Colonic mucosa (tissue), 4 donors: Measurements from ENCODE around the gene EIF3D. TPM values are rescaled to one million over a fixed set of nuclear protein-coding genes. Genes with fewer than 3 reads are reported as not detected.
"Not testable (repeated sequence)": the region's sequence is repeated elsewhere in the genome, so short reads cannot be mapped to it uniquely, and the experiment has no call there.

Experiments
- DNase-seq: peaks from one replicate; pipeline ENCODE4 v3.0.0-alpha.2; 2020
- H3K27ac ChIP-seq: fragments of 200-600 bp; one replicate; pipeline ENCODE4 v1.8.0; 2021
- H3K27me3 ChIP-seq: fragments of 200-600 bp; one replicate; pipeline ENCODE4 v1.8.0; 2021
- H3K36me3 ChIP-seq: fragments of 200-600 bp; one replicate; pipeline ENCODE4 v1.8.0; 2021
- H3K4me1 ChIP-seq: fragments of 200-600 bp; one replicate; pipeline ENCODE4 v1.8.0; 2021; ENCODE audit warnings: mild to moderate bottlenecking
- H3K4me3 ChIP-seq: fragments of 200-600 bp; one replicate; pipeline ENCODE4 v1.8.0; 2021
- H3K9ac ChIP-seq, 2 donors: one replicate each; pipeline ENCODE4 v1.7.0; 2013; ENCODE audit warnings: control low read depth in 2 of 2, low read depth in 2 of 2, low read length in 2 of 2
- H3K9me3 ChIP-seq: fragments of 200-600 bp; one replicate; pipeline ENCODE4 v1.8.0; 2021
- intact Hi-C: fragments of 100-400 bp; cut with DNase I; formaldehyde crosslinking; loops from one replicate; pipeline ENCODE4 v1.14.1; 2022
- total RNA-seq, 2 donors: library from RNA; stranded (reverse); fragmentation: NEBNext Ultra II Directional in 1 of 2; extraction: Animal tissue kit (Norgen Biotek cat#: 25700) in 1 of 2; gene quantifications; one replicate each; pipeline ENCODE4 v1.2.1, GENCODE V29; 2021
- TF ChIP-seq, protein P1 (sequence below): fragments of 200-600 bp; IDR thresholded peaks from one replicate; pipeline ENCODE4 v1.8.0; 2022; ENCODE audit warnings: antibody characterized with exemption, mild to moderate bottlenecking
- donor health status: healthy.
- donor health status: DM: no; HTN: no; CAD: no.
- donor health status: DM: no; HTN: no; CAD: no.

The EIF3D gene
- total RNA-seq, 2 donors from 2014 or later, result 148 to 160 TPM

DNA sequence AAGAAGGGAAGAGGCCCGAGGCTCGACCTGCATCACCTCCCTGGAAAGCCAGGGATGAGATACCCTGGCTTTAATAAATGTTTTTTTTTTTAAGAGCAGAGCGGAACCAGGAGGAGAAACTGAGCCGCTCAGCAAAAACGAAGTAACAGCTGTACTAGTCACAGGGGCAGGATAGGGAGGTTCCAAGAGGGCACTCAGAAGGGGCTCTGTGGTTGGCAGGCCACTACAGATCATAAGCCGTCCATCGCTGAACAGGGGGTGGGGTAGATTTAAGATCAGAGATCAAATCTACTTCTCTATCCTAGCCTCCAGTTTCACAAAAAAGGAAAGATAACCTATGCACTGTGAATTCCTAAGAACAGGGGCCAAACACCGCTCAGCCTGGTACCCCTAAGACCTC is 625 bp downstream of the EIF3D start:
- Histone ChIP-seq H3K9ac (peak overlapping the region; percentile 68 to 94), H3K27ac (peak overlapping the region; percentile 95), H3K4me3 (peak overlapping the region; percentile 89), H3K9me3 (no peaks in the 10 kb centered on the region), H3K27me3 (no peaks in the 10 kb centered on the region), H3K36me3 (peaks cover 15% of the 10 kb centered on the region), H3K4me1 (peaks cover 8% of the 10 kb centered on the region)
- TF ChIP-seq, protein P1, sequence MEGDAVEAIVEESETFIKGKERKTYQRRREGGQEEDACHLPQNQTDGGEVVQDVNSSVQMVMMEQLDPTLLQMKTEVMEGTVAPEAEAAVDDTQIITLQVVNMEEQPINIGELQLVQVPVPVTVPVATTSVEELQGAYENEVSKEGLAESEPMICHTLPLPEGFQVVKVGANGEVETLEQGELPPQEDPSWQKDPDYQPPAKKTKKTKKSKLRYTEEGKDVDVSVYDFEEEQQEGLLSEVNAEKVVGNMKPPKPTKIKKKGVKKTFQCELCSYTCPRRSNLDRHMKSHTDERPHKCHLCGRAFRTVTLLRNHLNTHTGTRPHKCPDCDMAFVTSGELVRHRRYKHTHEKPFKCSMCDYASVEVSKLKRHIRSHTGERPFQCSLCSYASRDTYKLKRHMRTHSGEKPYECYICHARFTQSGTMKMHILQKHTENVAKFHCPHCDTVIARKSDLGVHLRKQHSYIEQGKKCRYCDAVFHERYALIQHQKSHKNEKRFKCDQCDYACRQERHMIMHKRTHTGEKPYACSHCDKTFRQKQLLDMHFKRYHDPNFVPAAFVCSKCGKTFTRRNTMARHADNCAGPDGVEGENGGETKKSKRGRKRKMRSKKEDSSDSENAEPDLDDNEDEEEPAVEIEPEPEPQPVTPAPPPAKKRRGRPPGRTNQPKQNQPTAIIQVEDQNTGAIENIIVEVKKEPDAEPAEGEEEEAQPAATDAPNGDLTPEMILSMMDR, result no peak
- no peak for DNase-seq
- intact Hi-C loops, result no loop called here

DNA sequence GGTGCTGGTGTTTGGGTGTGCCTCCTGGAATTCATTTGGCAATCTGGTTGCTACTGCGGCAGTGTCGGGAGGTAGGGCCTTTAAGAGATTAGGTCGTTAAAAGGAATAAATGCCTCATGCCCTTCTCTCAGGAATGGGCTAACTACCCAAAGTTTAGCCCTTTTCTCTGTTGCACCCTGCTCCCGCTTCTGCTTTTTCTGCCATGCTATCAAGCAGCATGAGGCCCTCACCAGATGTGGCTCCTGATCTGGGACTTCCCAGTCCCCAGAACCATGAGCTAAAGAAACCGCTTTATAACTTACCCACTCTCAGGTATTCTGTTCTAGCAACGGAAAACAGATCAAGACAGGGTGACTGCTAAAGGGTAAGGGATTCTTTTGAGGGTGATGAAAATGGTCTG is 6.3 kb downstream of the EIF3D start:
- peaks cover 7% of the 10 kb centered on the region for H3K4me1 ChIP-seq
- H3K9me3 ChIP-seq, result no peaks in the 10 kb centered on the region
- H3K27me3 ChIP-seq, result no peaks in the 10 kb centered on the region
- H3K4me3 ChIP-seq, result no peak overlapping the region
- H3K27ac ChIP-seq, result no peak overlapping the region
- TF ChIP-seq, protein P1, result no peak
- peaks cover 47% of the 10 kb centered on the region for H3K36me3 ChIP-seq
- DNase-seq, result no peak
- no peak overlapping the region for H3K9ac ChIP-seq
- intact Hi-C loops, result no loop called here

DNA sequence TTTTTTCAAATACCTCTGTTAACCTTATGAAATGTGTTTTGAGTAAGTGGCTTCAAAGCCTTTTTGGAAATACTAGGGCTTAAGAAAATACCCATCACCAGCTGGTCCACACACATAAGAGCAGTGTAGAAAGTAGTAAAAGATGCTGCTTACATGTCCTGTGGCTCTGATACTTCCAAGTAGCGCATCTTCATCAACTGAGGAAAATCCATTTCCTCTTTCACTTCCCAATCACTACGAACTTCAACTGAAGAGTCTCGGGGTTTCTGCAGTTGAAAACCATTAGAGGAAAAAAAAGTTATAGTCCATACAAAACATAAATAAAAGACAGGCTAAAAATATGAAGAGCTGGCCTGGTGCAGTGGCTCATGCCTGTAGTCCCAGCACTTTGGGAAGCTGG is 8.5 kb downstream of the EIF3D start:
- TF ChIP-seq, protein P1, result no peak
- Histone ChIP-seq H3K4me1 (no peaks in the 10 kb centered on the region), H3K36me3 (peaks cover 62% of the 10 kb centered on the region), H3K27ac (no peak overlapping the region), H3K9me3 (no peaks in the 10 kb centered on the region), H3K27me3 (no peaks in the 10 kb centered on the region), H3K4me3 (no peak overlapping the region), H3K9ac (no peak overlapping the region)
- DNase-seq, result no peak
- intact Hi-C loops, result no loop called here

DNA sequence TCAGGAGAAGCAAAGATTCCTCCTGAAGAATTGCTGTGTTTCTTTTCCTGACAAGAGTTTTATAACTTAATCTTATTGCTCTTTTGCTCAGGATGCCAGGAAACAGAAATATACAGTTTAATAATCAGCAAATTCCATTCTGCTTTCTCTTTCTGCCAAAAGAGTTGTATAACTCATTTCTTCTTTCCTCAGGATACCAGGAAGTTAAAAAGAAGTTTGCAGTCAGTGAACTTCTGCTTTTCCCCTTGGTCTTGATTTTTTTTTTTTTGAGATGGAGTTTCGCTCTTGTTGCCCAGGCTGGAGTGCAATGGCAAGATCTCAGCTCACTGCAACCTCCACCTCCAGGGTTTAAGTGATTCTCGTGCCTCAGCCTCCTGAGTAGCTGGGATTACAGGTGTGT is 9.1 kb downstream of the EIF3D start:
- H3K4me3 ChIP-seq, intact Hi-C loops, H3K27me3 ChIP-seq, H3K9ac ChIP-seq, H3K4me1 ChIP-seq, DNase-seq, H3K9me3 ChIP-seq, H3K27ac ChIP-seq: not testable (repeated sequence)
- peaks cover 66% of the 10 kb centered on the region for H3K36me3 ChIP-seq

DNA sequence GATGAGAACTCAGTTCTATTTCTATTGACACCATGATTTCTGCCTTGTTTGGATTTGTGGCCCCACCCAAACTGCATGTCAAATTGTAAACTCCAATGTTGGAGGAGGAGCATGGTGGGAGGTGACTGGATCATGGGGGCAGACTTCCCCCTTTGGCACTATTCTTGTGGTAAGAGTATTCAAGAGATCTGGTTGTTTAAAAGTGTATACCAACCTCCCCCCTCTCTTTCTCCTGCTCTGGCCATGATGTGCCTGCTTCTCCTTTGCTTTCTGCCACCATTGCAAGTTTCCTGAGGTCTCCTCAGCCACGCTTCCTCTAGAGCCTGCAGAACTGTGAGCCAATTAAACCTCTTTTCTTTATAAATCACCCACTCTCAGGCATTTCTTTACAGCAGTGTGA is 14.2 kb downstream of the EIF3D start:
- intact Hi-C loops, result no loop called here
- Histone ChIP-seq H3K27ac (no peak overlapping the region), H3K4me1 (no peaks in the 10 kb centered on the region), H3K4me3 (no peak overlapping the region), H3K9ac (no peak overlapping the region), H3K36me3 (peaks cover 62% of the 10 kb centered on the region), H3K9me3 (no peaks in the 10 kb centered on the region), H3K27me3 (no peaks in the 10 kb centered on the region)
- TF ChIP-seq, protein P1, result no peak
- DNase-seq, result no peak

DNA sequence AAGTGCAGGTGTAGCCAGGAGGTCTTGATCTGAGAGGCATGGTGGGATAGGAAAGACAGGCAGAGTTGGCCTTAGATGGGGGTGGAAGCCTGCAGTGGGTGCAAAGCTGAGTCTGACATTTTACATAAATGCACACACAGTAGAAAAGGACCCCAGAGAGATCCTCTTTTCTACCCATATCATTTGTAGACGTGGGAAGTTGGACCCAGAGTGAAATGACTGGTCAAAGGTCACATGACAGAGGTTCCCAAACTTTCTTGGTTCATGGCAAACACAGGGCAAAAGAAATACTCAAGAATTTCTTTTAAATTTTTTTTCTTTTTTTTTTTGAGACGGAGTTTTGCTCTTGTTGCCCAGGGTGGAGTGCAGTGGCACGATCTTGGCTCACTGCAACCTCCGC is 16.0 kb downstream of the EIF3D start:
- no peak for DNase-seq
- Histone ChIP-seq H3K9me3 (no peaks in the 10 kb centered on the region), H3K9ac (no peak overlapping the region), H3K27ac (no peak overlapping the region), H3K4me1 (no peaks in the 10 kb centered on the region), H3K4me3 (no peak overlapping the region), H3K27me3 (no peaks in the 10 kb centered on the region), H3K36me3 (peaks cover 48% of the 10 kb centered on the region)
- TF ChIP-seq, protein P1, result no peak
- intact Hi-C loops, result no loop called here
